ENCODE results near the gene ARHGDIA. TPM values are rescaled to one million over a fixed set of nuclear protein-coding genes. Genes with fewer than 3 reads are reported as not detected.
A peak's percentile ranks its signal among the peaks of the same experiment; 100 is the strongest.

Gene ARHGDIA
- total RNA-seq, 1 donor from 2014 or later, result 314 TPM

- intact Hi-C loops (cut with DNase I), result loop anchor here (1.0 to 5.0 kb wide), 3 partner anchors 15 to 111 kb away; partner anchors contain the start of genes ALYREF, ANAPC11, CENPX and LRRC45
Measured at GRCh38 chr17:81911277-81911961, 40.3 kb upstream of the ARHGDIA start, which contains the start of gene PCYT2. Gene PCYT2, minus strand, starts transcription at chr17:81911399. Its CDS starts 44 bp downstream, at chr17:81911355.

GRCh38 chr17:81910840-81911276, 39.7 kb upstream of the ARHGDIA start:
- peak overlapping the region; percentile 34 to 47 for H3K27ac ChIP-seq
- H3K4me3 ChIP-seq, result peak overlapping the region; percentile 88 to 89
- H3K27me3 ChIP-seq, result no peaks in the 10 kb centered on the region
- H3K4me1 ChIP-seq, result peaks cover 2 to 10% of the 10 kb centered on the region in 2 donors
- no peak for DNase-seq (ENCODE audit: low spot score in 2 of 2)
- H3K36me3 ChIP-seq, result peaks cover 22 to 60% of the 10 kb centered on the region in 2 donors
- intact Hi-C loops (cut with DNase I), result loop anchor here (1.0 to 5.0 kb wide), 4 partner anchors 16 to 111 kb away; partner anchors contain the start of genes ALYREF, ANAPC11, CENPX and LRRC45
- H3K9me3 ChIP-seq, result no peaks in the 10 kb centered on the region
- TF ChIP-seq CTCF (IDR thresholded peaks at IDR 0.05), result no peak

More at GRCh38 chr17:81911277-81911961, 40.3 kb upstream of the ARHGDIA start, which contains the start of gene PCYT2:
- TF ChIP-seq CTCF (IDR thresholded peaks at IDR 0.05), result peak in 1 of 3 experiments; percentile 9
- Histone ChIP-seq H3K27me3 (no peaks in the 10 kb centered on the region), H3K4me1 (peaks cover 2 to 10% of the 10 kb centered on the region in 2 donors), H3K9me3 (no peaks in the 10 kb centered on the region), H3K36me3 (peaks cover 22 to 54% of the 10 kb centered on the region in 2 donors), H3K27ac (peak within 1 kb of the TSS; percentile 79 to 83), H3K4me3 (peak within 1 kb of the TSS; percentile 88 to 89)
- DNase-seq (ENCODE audit: low spot score in 2 of 2), result peak; percentile 47 to 92

GRCh38 chr17:81909966-81910839, 39.1 kb upstream of the ARHGDIA start:
- H3K9me3 ChIP-seq, result no peaks in the 10 kb centered on the region
- H3K4me3 ChIP-seq, result peak overlapping the region; percentile 88 to 89
- peaks cover 23 to 57% of the 10 kb centered on the region in 2 donors for H3K36me3 ChIP-seq
- peaks cover 2 to 10% of the 10 kb centered on the region in 2 donors for H3K4me1 ChIP-seq
- intact Hi-C loops (cut with DNase I), result loop anchor here (1.0 to 5.0 kb wide), 3 partner anchors 17 to 112 kb away; partner anchors contain the start of genes CENPX, LRRC45 and MAFG
- no peak for TF ChIP-seq CTCF (IDR thresholded peaks at IDR 0.05)
- no peak for DNase-seq (ENCODE audit: low spot score in 2 of 2)
- no peak overlapping the region for H3K27ac ChIP-seq
- H3K27me3 ChIP-seq, result no peaks in the 10 kb centered on the region

- no peaks in the 10 kb centered on the region for H3K9me3 ChIP-seq
- no peak overlapping the region for H3K4me3 ChIP-seq
- peaks cover 2 to 10% of the 10 kb centered on the region in 2 donors for H3K4me1 ChIP-seq
- intact Hi-C loops (cut with DNase I), result no loop called here
- no peaks in the 10 kb centered on the region for H3K27me3 ChIP-seq
- H3K27ac ChIP-seq, result no peak overlapping the region
- TF ChIP-seq CTCF (IDR thresholded peaks at IDR 0.05), result no peak
- DNase-seq (ENCODE audit: low spot score in 2 of 2), result no peak
- H3K36me3 ChIP-seq, result peaks cover 14 to 53% of the 10 kb centered on the region in 2 donors
Measured at GRCh38 chr17:81909231-81909630, 38.1 kb upstream of the ARHGDIA start.

GRCh38 chr17:81908793-81909192, 37.7 kb upstream of the ARHGDIA start:
- no peak for TF ChIP-seq CTCF (IDR thresholded peaks at IDR 0.05)
- no peak overlapping the region for H3K27ac ChIP-seq
- no peaks in the 10 kb centered on the region for H3K9me3 ChIP-seq
- no peak for DNase-seq (ENCODE audit: low spot score in 2 of 2)
- H3K4me1 ChIP-seq, result peaks cover 2 to 10% of the 10 kb centered on the region in 2 donors
- H3K27me3 ChIP-seq, result no peaks in the 10 kb centered on the region
- peaks cover 9 to 48% of the 10 kb centered on the region in 2 donors for H3K36me3 ChIP-seq
- intact Hi-C loops (cut with DNase I), result no loop called here
- no peak overlapping the region for H3K4me3 ChIP-seq

Data from ascending aorta (tissue), 2 donors.